A549 (cell line): Measurements from ENCODE around the gene DHTKD1.

ENCODE experiments used
- BHLHE40 ChIP-seq: IDR thresholded peaks from 2 replicates; pipeline ENCODE4 v1.6.1; 2012; ENCODE audit warnings: low read depth, low read length, inconsistent platforms
- CBX2 ChIP-seq: fragments of 200-600 bp; sonication (generic); IDR thresholded peaks from 2 replicates; pipeline ENCODE4 v1.6.1; 2016; ENCODE audit warnings: low read depth, mild to moderate bottlenecking, borderline replicate concordance
- CEBPB ChIP-seq, 2 experiments: fragments of >200 bp in 1 of 2; sonication (Bioruptor Twin) in 1 of 2; formaldehyde crosslinking in 1 of 2; IDR thresholded peaks; 2 replicates each; pipeline ENCODE4 v1.6.1; 2012 to 2016
- CHD2 ChIP-seq: fragments of 150-350 bp; IDR thresholded peaks from 2 replicates; pipeline ENCODE4 v1.6.1; 2014; ENCODE audit warnings: low read length; ENCODE audit not compliant: partially characterized antibody
- EP300 ChIP-seq, 2 experiments: fragments of >200 bp; sonication (Bioruptor Twin); formaldehyde crosslinking; IDR thresholded peaks; 2 replicates in 1 of 2; 3 replicates in 1 of 2; pipeline ENCODE4 v1.6.1; 2016 to 2017
- HOXA7 ChIP-seq: fragments of 250-450 bp; sonication (Bioruptor Pico); IDR thresholded peaks from 2 replicates; pipeline ENCODE4 v1.5.0; 2020; ENCODE audit warnings: mild to moderate bottlenecking, moderate library complexity
- POLR2A ChIP-seq: IDR thresholded peaks from 2 replicates; pipeline ENCODE4 v1.6.1; 2012; ENCODE audit warnings: mild to moderate bottlenecking, low read length
- RAD21 ChIP-seq, 2 experiments: fragments of >200 bp in 1 of 2; sonication (Bioruptor Twin) in 1 of 2; formaldehyde crosslinking in 1 of 2; IDR thresholded peaks in 1 of 2; conservative IDR thresholded peaks in 1 of 2; 2 replicates in 1 of 2; 3 replicates in 1 of 2; pipeline ENCODE4 v1.6.1; 2012 to 2018; ENCODE audit warnings: inconsistent platforms in 1 of 2
- SREBF2 ChIP-seq: fragments of 450-650 bp; IDR thresholded peaks from 2 replicates; pipeline ENCODE4 v1.6.1; 2014; ENCODE audit warnings: mild to moderate bottlenecking, moderate library complexity
- ZFP36 ChIP-seq: fragments of 450-650 bp; IDR thresholded peaks from 2 replicates; pipeline ENCODE4 v1.6.1; 2014; ENCODE audit warnings: borderline replicate concordance; ENCODE audit not compliant: partially characterized antibody
- TF ChIP-seq, protein P1 (sequence below): fragments of >200 bp; sonication (Bioruptor Twin); formaldehyde crosslinking; IDR thresholded peaks from 3 replicates; pipeline ENCODE4 v1.5.1; 2016

DNA sequence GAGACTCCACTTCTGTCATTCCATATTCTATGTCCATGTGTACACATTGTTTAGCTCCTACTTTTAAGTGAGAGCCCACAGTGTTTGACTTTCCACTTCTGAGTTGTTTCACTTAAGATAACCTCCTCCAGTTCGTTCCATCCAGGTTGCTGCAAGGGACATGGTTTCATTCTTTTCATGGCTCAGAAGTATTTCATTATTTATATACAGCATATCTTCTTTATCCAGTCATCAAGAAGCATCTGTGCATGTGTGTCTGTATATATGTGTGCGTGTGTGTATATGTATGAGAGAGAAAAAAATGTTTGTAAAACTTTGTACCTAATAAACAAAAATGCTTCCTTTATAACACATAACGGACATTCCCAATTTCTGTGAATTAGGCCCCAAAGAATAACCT is 66.9 kb downstream of the DHTKD1 start:
- TF ChIP-seq ZFP36 = no peak
- TF ChIP-seq, protein P1, sequence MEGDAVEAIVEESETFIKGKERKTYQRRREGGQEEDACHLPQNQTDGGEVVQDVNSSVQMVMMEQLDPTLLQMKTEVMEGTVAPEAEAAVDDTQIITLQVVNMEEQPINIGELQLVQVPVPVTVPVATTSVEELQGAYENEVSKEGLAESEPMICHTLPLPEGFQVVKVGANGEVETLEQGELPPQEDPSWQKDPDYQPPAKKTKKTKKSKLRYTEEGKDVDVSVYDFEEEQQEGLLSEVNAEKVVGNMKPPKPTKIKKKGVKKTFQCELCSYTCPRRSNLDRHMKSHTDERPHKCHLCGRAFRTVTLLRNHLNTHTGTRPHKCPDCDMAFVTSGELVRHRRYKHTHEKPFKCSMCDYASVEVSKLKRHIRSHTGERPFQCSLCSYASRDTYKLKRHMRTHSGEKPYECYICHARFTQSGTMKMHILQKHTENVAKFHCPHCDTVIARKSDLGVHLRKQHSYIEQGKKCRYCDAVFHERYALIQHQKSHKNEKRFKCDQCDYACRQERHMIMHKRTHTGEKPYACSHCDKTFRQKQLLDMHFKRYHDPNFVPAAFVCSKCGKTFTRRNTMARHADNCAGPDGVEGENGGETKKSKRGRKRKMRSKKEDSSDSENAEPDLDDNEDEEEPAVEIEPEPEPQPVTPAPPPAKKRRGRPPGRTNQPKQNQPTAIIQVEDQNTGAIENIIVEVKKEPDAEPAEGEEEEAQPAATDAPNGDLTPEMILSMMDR = no peak
- TF ChIP-seq EP300 (IDR thresholded peaks at IDR 0.05) = no peak
- TF ChIP-seq CHD2 = no peak
- no peak for TF ChIP-seq POLR2A
- no peak for TF ChIP-seq HOXA7
- no peak for TF ChIP-seq CBX2
- no peak for TF ChIP-seq RAD21 (conservative IDR thresholded peaks at IDR 0.05 in 1 of 2, IDR thresholded peaks at IDR 0.05 in 1 of 2)
- TF ChIP-seq BHLHE40 = no peak
- TF ChIP-seq SREBF2 = no peak
- no peak for TF ChIP-seq CEBPB (IDR thresholded peaks at IDR 0.05)
